ENCODE measurements around the gene DYNC1I1. TPM values are rescaled to one million over a fixed set of nuclear protein-coding genes. Genes with fewer than 3 reads are reported as not detected.

The DYNC1I1 gene
- total RNA-seq, 1 donor from 2014 or later: 39.0 TPM

DNA sequence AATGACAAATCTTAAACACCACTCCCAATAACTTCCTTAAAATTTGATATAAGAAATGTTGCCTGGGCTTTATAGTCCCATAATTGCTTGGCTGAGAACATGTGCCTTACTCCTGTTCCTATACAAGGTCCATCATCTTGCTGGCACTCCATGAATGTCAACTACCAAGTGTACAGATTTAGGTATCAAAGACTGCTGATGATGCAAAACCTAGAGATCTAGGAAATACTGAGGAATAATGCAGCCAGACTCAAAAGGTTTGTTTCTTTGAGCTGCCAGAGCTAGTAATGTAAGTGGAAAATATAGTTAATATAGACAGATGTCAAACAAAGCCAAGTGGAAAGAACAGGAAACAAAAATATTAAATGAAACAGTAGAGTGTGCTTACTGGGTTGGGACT lies 121.1 kb downstream of the DYNC1I1 start:
- intact Hi-C loops (cut with micrococcal nuclease): no loop called here
- no peak for DNase-seq
- no peak for ATAC-seq

DNA sequence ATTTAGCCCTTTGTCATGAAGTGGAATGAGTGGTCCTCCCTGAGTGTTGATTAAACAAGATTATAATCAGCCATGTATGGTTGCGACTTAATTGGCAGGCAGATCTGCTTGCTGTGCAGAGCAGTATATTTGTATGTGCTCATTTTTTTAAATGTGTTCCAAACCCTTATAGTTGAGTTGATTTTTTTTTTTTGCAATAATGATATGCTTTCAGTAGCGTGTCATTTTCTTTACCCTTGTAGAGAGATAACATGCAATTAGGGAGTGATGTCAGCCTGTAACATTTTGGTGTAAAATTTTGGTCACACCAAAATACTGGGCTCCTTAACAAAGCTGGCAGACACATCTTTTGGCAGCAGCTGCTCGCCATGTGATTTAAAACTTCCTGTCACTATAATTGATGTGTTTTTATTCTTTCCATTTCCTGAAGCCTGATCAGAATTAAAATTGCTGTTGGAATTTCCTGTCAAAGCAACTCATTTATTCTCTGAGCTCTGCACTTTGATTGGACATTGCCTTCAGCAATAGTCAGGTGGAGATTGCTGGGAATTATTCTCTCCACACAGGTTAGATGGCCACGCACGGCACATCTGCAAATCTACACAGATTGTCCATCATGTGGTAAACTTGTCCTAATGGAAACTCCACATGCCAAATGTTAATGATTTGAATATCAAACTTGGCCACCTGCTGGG lies 125.3 kb downstream of the DYNC1I1 start:
- no peak for ATAC-seq
- intact Hi-C loops (cut with micrococcal nuclease): no loop called here
- no peak for DNase-seq

DNA sequence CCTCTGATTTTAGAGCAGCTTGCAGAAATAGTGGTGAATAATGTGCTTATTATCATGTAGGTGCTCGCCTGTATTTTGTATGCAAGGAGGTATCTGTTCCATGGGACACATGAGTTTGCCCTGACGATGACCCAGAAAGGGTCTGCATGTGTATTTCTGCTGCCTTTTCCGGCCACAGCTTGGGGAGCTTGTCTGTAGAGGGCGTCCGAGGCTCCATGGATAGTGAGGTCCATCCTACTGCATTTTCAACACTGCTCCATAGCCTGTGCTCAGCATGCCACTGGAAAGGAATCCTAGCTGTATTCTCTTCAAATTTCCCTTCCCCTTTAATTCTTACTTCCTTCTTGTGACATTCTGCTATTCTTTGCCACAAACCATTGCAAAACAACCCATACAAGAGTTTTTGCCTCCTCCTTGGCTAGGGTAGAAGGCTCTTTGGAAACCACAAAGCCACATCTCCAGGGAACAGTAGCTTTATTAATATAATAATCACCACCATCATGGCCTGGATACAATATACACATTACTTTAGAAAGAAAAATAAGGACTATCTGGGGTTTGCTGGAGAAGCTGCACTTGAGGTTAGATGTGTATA lies 127.7 kb downstream of the DYNC1I1 start:
- DNase-seq: no peak
- no peak for ATAC-seq
- intact Hi-C loops (cut with micrococcal nuclease): no loop called here

DNA sequence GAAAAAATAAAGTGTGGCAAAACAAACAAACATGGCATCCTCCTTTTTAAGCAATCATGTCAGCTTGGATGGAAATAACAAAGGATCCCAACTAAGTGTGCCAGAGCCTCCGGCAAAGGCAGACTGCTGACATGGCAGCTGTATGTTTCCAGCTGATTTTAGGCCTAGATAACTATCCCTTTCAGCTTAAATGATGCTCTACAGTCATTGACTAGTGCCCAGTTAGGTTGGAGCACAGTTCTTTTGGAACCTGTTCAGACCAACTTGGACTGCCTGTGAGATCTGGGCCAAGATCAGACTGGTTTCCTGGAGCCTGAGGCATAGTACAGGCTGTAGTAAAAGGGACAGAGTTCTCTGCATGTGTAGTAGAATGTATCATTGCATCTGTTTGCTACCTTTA lies 128.7 kb downstream of the DYNC1I1 start:
- intact Hi-C loops (cut with micrococcal nuclease): no loop called here
- DNase-seq (no peak), ATAC-seq (no peak)

DNA sequence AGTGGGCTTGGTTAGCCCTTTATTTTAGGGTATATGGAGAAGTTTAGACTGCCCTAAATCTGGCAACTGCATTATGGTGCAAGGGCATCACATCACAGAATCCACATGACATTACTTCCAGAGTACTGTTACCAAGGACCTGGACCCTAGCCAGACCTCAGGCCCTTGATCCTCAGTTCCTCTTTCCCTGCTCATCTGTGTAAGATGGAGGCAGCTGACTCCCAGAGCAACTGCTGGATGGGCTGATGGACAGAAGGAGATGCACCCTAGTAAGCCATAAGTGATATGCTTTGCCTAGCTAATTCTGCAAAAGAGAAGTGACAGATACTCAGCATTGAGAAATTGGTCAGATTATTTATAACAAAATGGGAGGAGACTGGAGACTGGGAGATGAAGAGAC lies 131.7 kb downstream of the DYNC1I1 start:
- no peak for DNase-seq
- intact Hi-C loops (cut with micrococcal nuclease): no loop called here
- ATAC-seq: no peak

DNA sequence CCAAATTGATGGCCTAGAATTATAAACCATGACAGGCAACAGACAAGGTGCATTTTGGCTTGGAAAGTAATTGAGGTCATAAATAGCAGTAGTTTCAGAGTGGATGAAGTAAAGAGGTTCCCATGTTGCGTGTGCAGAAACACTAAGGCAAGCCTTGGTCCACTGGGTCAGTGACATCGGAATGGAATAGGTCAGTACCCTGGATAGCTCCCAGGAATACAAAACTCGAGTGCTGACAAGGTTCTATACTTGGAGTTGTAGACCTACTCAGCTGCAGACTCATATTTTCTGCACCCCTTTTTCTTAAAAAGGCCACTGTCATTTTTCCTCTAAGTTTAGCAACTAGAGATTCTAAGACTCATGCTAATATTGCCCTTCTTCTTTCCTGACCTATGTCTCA lies 132.8 kb downstream of the DYNC1I1 start:
- no peak for ATAC-seq
- intact Hi-C loops (cut with micrococcal nuclease): no loop called here
- no peak for DNase-seq

DNA sequence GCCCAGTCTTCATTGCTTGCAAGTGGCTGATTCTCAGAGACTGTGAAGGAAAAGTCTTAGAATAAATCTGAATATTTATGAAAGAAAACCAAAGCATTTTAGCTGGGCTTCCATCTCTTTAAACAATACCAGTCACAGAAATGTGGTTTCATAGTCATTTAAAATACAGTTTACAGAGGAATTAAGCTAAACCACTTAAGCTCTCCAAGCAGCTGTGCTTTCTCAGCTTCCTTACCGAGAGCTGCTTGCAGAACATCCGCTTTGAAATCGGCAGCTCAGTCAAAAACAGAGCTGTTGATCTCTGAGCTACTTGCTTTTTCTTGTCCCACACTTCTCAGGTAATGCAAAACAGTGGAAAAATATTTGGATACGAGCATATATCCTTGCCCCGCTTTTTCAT lies 134.5 kb downstream of the DYNC1I1 start:
- ATAC-seq: no peak
- intact Hi-C loops (cut with micrococcal nuclease): no loop called here
- DNase-seq: no peak

DNA sequence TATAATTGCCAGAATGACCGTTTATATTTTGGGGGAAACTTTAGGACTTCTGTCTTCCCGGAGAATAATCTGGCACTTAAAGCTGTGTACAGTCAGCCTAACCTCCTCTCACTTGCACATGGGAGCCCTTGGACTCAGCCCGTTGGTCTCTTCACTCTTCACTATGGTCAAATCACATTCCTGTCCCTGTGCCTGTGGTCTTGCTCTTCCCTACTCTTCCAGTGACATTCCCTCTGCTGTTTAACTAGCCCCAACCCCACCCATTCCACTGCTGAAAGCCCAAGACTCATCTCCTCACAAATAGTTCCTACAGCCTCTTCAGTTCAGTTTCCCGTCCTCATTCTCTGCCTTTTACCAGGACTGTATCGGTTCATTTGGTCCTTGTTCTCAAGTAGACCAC lies 135.0 kb downstream of the DYNC1I1 start:
- intact Hi-C loops (cut with micrococcal nuclease): no loop called here
- no peak for DNase-seq
- no peak for ATAC-seq

DNA sequence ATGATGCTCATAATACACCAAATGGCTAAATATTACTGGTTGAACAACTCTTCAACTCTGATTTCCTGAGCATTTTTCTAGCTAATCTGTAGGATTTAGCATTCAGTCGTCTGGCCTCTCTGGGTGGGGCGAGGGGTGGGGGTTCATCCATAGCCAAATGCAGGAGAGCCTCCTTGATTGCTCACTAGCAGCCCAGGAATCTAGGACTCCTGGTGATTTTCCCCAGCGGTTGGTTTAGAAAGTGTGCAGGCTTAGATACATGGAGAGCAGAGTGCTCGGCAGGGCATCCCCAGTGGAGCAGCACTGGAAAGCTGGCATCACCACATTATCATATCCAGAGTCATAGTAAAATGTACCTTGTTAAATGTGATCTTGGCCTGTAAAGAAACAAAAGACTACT lies 136.1 kb downstream of the DYNC1I1 start:
- DNase-seq (no peak), ATAC-seq (no peak)
- intact Hi-C loops (cut with micrococcal nuclease): no loop called here

DNA sequence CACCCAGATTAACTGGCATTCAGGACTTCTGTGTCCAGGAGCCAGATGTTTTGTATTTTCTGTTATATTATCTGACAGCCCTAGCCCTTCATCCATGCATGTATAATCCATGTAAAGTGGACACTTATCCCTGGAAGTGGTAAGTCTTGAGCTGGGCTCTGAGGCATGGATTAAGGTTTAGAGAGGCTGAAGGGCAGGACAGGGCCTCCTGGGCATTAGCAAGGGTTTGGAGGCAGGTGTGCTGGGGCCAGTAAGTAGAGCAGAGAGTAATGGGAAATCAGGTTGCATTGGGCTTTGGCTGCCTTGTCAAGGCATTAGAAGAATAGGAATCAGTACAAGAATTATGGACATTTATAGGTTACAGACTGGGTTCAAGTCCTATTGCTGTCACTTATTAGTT lies 138.0 kb downstream of the DYNC1I1 start:
- DNase-seq: no peak
- ATAC-seq: no peak
- intact Hi-C loops (cut with micrococcal nuclease): no loop called here

DNA sequence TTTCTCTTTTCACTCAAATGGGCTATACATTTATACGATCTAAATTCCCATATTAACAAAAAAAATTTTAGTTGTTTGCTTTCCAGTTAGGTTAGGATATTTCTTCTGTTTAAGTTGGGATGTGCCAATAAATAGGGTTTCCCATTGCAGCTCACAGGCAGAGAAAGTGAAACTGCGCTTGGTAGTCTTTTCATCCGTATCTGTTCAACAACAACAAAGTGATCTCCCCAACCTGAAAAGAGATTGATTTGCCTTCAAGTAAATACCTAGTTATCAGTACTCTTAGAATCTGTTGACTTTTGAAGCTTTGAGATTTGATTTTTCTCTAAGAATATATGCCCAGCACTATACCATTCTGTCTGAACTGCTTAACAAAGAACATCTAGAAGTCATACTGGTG lies 143.4 kb downstream of the DYNC1I1 start:
- intact Hi-C loops (cut with micrococcal nuclease): no loop called here
- ATAC-seq (no peak), DNase-seq (no peak)

DNA sequence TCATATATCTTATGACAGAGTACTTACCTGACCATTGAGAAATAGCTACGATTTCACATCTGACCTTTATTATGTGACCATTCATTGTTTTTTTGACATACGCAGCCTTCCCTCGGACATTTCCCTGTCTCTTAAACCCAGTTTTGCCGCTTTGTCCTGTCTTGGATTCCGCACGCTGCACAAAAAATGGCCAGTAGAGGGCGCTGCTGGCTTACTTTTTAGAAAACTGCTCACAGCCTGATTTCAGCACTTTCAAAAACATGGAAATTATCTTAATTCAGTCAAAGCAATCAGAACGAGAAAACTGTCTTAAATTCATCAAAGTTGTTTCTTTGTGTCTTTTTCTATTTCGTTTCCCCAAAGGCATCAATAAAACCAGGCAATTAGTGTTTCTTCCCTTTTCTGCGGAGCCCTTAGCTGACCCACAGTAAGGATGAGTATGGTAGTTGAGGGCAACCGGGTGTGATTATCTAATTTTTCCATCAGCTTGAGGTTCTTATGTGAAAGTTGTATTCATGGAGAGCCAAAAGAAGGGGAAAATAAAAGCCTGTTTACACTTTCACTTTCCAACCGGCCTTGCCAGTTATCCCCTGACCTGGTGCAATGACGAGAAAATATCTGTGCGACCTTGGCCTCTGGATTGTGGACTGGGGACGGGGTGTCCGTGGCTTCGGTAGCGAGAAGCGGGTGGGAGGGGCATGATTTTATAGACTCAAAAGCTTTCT lies 144.4 kb downstream of the DYNC1I1 start:
- peak; percentile 86 for DNase-seq
- intact Hi-C loops (cut with micrococcal nuclease): no loop called here
- peak; percentile 85 for ATAC-seq

DNA sequence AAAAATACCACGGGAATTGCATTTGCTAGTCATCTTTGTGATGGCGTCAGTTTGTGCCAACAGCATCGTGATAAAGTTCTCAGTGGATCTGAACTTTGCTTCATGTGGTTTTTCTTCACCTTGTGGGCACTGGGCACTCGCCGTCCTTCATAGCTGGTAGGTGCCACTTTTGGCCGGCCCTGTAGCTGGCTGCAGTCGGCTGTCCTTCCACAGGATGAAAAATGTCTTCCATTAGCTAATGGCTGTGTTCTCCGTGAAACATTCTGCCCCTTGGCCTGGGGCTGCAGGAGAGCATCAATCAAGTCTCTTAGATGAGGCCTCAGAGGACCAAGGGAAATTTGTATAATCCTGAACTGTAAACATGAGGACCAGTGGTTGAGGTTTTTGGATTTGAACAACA lies 145.3 kb downstream of the DYNC1I1 start:
- DNase-seq (no peak), ATAC-seq (no peak)
- intact Hi-C loops (cut with micrococcal nuclease): no loop called here

DNA sequence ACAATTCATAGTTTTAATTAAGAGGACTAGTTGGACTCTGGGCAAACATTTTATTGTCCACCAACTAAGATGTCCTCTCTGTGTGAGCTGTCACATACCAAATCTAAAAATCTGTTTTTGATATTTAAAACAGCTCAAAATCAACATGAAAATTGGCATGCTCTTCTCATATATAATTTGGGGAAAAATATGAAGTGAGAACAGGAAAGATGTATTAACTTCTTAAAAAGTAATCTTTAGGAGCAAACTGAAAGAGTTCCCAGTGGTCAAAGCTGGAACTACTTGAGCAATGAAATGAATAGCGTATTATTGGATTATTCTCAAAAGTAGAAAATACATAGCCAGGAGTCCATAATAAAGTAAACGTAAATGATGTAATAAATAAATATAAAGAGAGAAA lies 147.2 kb downstream of the DYNC1I1 start:
- intact Hi-C loops (cut with micrococcal nuclease): no loop called here
- DNase-seq (no peak), ATAC-seq (no peak)

DNA sequence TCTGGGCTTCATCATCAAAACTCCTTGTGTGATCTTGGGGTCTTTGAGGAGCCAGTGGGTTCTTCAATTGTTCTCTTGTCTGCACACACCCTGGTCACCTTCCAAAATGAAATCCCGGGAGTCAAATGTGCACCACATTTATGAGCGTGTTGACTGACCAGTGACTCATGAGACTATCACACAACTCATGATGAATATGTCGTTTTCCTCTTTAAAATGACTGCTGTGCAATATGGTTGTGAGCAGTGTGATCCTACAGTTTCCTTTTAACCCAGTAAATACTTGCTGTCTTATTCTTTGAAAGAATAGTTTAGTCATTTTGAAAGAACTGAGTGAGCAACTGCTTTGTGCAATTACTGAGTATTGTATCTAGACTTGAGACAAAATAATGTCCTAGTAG lies 149.2 kb downstream of the DYNC1I1 start:
- intact Hi-C loops (cut with micrococcal nuclease): no loop called here
- no peak for ATAC-seq
- no peak for DNase-seq

DNA sequence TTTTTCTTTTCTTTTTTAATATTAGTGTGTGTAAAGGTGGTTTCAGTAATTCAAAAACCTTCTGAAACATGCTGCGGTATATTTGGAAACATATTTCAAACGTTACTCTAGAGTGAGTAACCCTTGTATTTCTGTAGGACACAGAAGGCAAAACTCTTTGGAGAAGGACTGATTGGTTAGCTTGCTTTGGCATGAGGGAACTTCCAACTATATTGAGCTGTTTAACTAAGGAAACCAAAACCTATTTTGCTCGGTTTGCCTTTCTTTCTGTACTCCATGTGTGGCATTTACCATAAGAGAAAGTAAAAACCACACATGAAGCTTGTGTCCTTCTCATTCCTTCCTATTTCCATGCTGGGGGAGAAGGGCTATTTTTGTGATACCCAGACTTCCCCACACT lies 149.8 kb downstream of the DYNC1I1 start:
- ATAC-seq (no peak), DNase-seq (no peak)
- intact Hi-C loops (cut with micrococcal nuclease): no loop called here

DNA sequence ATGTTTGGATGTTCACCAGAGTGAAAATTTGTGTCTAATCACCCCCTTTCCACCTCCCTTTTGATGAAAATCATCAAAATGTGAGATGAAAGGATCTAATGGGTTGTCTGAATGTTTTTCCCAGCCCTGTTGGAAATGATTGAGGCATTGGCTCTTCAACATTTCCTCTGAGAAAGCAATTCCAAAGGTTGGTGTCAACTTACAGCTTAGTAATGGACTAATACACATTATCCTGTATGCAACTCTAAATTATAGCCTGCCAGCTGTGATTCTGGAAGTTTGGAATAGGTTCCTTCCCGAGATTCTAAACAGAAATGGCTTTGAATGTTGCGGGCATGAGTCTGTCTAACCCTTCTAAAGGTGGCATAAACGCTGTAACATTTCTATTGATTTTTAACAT lies 152.9 kb downstream of the DYNC1I1 start:
- intact Hi-C loops (cut with micrococcal nuclease): no loop called here
- DNase-seq (no peak), ATAC-seq (no peak)

DNA sequence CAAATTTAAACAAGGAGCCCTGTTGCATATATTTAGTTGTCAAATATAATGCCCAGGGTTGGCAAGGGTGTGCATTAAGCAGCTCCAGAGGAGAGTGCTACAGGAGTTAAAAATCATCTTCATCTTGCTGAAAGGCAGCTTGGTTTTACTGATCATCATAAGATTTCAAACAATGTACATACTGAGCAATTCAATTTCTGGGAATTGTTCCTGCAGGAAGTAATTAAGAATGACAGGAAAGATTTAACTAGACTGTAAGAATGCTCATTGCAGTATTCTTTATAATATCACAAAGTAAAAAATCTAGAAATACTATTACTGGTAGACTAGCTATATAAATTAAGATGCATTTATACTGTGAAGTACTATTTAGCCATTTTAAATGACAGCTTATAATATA lies 153.6 kb downstream of the DYNC1I1 start:
- intact Hi-C loops (cut with micrococcal nuclease): no loop called here
- no peak for ATAC-seq
- no peak for DNase-seq

DNA sequence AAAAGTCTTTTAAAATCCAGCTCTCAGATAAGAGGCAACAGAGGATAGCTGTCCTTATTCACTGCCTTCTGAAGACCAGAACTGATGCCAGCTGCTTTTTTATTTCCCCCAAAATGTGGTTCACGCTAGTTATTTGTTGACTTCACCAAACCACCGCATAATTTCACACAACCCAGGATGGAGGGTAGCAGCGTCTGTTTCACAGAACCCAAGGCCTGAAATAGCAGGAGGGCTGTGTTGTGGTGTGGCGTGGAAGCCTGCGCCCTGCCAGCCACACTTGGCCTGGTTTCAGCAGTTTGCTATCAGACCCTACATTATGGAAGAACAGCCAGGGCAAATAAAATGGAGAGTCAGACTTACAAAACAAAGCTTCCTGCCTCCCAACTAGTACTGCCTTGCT lies 155.4 kb downstream of the DYNC1I1 start:
- DNase-seq: peak; percentile 74
- peak; percentile 98 for ATAC-seq
- intact Hi-C loops (cut with micrococcal nuclease): no loop called here

DNA sequence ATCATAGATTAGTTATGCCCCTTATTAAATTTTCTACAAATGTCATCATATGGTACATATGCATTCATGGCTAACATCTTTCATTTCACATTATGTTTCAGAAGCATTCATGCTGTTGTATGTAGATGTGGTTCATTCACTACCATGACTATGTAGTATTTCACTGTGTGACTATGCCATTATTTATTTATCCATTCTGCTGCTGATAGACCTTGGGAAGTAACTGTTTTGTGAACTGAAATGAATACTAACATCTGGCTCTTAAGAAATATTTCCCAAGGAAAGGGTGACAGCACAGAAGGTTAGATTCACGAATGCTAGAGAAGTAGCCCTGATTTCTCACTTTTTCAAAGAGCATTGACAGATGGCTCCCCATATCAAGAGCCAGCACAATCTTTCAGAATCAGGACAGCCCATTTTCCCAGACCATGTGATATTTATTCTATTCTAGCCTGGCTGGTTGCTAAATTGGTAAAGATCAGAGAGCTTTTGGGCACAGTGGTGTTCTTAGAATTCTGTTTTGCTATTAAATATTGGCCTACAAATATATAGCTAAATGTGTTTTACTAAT lies 157.4 kb downstream of the DYNC1I1 start:
- DNase-seq: no peak
- intact Hi-C loops (cut with micrococcal nuclease): no loop called here
- no peak for ATAC-seq

All from left ventricle myocardium superior (tissue), 1 donor.